Bone marrow (tissue), 2 donors: Measurements from ENCODE around the gene B3GAT1.

ENCODE experiments used
- DNase-seq, 2 donors: peaks; one replicate each; lab custom pipeline; 2025; lab: John Stamatoyannopoulos, UW

The B3GAT1 gene

DNA sequence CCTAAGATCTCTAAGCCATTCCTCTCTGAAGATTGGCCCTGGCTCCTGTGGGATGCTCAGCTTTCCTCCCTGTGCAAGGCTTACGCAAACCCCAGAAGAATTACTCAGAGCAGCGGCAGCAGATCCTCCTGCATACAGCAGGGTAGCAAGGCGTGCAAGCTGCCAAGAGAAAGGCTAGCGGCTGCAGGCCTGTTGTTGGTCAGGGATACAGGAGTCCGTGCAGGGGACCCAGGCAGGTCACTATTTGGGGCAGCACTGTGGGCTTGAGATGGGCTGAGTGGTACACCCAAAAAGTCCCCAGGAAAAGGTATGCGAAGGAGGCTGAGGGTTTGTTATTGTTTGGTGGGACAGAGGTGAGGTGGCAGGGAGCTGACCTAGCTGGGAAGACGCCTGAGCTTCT is 78.7 kb downstream of the B3GAT1 start:
- DNase-seq = no peak

DNA sequence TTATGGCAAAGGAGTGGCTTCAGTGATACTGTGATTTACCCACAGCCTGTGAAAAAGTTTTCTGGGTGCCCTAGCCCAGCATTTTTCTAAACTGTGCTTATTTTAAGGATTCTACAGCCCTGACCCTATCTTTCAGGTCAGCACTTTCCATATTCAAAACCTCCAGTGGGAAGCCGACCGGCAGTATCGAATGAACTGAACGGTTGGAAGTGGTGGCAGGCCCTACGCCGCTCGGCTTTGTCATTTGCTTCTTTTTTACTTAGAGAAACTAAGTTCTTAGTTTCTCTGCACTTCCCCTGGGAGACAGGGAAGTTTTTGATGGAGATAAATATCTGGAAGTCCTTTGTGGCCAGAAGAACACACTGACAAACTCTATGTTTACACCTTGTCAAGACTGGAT is 79.3 kb downstream of the B3GAT1 start:
- no peak for DNase-seq

DNA sequence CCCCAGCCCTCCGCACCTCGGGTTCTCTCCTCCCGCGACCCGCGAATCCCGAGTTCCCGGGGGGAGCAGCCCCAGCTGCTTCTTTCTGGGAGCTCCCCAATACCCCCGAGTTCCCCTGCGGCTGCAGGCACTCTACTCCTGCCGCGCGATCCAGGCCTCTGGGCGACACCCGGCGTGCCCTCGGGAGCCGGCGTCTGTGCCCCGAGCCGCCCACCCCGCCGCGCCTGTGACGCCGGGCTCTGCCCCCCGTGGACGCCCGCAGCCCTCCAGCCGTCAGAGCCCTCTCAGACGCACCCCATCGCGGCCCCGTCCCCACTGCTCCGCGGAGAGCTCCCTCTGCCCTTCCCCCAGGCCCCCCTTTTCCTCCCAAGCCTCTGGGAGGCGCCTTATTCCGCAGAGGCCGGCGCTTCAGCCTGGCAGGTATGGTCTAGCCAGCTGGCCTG is 79.8 kb downstream of the B3GAT1 start:
- DNase-seq = no peak

DNA sequence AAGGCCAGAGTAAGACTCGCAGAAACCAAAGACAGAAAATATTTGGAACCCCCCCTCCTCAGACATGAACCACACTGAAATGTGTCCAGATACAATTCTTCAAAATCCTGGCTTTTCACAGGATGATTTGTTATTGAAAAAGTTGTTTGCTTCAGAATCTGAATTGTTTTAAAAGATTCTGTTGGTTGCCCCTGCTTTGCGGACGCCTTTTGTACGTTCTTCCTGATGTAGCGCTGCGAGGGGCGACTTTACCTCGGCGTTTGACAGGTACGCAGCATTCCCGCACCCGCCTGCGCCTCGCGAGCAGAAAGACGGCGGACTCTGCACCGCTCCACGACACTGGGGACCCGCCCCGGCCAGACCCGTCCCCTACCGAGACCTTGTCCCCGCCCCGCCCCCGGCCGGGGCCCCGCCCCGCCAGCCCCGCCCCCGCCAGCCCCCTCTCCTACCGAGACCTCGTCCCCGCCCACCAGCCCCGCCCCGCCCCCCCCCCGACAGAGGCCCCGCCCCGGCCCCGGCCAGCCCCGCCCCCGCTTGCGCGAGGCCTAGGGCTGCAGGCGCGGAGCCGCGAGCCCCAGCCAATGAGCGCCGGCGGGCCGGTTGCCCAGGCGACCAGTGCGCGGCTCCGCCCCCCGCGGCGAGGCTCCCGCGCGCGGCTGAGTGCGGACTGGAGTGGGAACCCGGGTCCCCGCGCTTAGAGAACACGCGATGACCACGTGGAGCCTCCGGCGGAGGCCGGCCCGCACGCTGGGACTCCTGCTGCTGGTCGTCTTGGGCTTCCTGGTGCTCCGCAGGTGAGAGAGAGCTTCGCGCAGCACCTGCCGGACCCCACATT is 80.5 kb downstream of the B3GAT1 start, which contains the start of gene GLB1L2:
Gene GLB1L2 (plus strand): TSS at position 635 of the 835 bp plus-strand sequence. CDS start 74 bp downstream, at position 709.
- peak in 1 of 2 donors; percentile 3 for DNase-seq

DNA sequence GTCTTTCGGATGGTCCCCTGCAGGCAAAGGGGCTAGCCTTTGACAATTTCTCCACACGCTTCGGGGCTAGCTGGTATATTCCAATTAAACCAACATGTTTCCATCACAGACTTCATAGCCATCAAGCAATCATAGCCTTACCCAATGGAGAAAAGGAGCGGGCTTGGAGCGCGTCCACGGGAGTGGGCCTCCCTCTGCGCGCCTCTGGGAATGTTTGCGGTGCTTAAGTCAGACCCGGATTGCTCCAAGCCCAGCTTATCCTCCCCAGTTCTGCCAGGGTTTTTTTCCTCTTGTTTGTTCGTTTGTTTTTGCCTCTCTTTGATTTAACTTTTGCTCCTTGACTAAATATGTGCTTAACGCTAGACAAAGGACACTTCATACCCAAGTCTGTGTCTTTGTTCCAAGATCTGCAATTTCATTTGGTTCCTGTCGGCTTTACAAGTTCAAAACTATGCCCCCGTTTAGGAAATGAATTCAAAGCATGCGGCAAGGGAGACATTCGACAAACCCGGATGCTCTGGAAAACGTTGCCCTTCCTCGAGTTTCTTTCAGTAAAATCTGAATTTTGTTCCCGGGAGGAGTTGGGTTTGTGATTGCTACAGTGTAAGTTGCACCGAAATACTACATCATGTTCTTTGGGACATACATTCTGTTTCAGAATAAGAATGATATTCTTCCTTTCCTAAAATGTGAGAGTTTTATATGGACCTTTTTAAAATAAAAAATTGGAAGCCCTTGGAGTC is 81.3 kb downstream of the B3GAT1 start:
- no peak for DNase-seq
